ENCODE measurements around the gene SEC11A. TPM values are rescaled to one million over a fixed set of nuclear protein-coding genes. Genes with fewer than 3 reads are reported as not detected.

SEC11A gene
- total and polyA plus RNA-seq, 11 donors = 55.7 to 152 (median 73.3) TPM

DNA sequence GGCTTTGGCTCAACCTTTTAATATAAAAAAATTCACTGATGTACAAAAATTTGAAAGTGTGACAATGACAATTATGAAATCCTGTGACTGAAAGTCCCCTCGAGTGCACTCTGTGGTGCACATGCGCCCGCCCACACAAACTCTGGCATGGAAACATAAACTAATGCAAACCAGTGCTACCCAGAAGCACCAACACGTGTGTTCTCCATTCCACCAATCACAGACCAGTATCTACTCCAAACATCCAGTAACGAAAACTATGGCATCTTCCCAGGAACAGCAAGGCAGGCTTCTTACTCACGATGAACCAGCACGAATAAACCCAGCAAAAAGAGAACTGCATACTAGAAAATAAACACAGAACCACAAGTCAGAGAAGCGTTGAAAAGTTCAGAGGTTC is 46.2 kb downstream of the SEC11A start:
- intact Hi-C loops (cut with DNase I) = no loop called here
- no peak for DNase-seq
- peaks cover 2 to 86% (median 66%) of the 10 kb centered on the region in 9 donors for H3K36me3 ChIP-seq
- no peak overlapping the region for H3K4me3 ChIP-seq
- no peak overlapping the region for H3K27ac ChIP-seq
- H3K9me3 ChIP-seq = no peaks in the 10 kb centered on the region
- TF ChIP-seq POLR2A (IDR thresholded peaks at IDR 0.05) = no peak
- no peaks in the 10 kb centered on the region for H3K4me1 ChIP-seq
- 89 to 93% (median 92%) methylated on average over 8 of the region's 8 CpGs for WGBS, 4 donors
- ATAC-seq = no peak
- no peaks in the 10 kb centered on the region for H3K27me3 ChIP-seq

DNA sequence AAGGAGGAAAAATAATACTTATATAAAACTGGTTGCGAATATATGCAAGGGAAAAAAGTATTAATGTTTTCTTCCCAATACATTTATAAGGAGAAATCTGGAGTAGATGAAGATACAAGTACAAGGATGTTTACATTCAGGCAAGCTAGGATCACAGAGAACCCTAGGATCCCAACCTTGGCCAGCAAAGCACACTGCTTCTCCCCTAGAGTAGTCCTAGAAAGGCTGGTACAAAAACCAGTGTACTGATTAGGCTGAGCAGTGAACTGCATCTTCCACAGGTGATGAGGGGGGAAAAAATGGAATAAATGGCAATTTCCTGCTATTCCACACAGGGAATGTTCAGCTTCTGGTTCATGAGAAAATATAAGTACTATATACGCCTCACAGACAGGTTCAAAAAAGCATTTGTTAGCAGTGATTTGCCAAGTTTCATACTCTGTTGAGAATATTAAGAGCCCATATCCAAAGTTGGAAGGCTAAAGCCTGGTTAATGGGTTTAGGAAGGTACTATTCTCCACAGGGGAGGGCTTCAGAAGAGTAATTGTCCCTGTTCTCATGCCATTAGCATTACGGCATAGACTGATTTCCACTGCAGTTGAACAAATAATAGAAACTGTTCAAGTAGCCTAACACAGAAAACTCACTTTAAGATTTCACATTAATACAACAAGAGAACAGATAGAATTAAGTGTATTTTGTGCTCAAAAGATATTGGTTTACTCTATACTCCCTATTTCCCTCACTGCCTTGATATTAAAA is 47.5 kb downstream of the SEC11A start:
- DNase-seq (no peak), ATAC-seq (no peak)
- peaks cover 0 to 82% (median 60%) of the 10 kb centered on the region in 9 donors for H3K36me3 ChIP-seq
- intact Hi-C loops (cut with DNase I) = no loop called here
- no peaks in the 10 kb centered on the region for H3K4me1 ChIP-seq
- H3K27ac ChIP-seq = no peak overlapping the region
- no peaks in the 10 kb centered on the region for H3K27me3 ChIP-seq
- TF ChIP-seq, protein P1, sequence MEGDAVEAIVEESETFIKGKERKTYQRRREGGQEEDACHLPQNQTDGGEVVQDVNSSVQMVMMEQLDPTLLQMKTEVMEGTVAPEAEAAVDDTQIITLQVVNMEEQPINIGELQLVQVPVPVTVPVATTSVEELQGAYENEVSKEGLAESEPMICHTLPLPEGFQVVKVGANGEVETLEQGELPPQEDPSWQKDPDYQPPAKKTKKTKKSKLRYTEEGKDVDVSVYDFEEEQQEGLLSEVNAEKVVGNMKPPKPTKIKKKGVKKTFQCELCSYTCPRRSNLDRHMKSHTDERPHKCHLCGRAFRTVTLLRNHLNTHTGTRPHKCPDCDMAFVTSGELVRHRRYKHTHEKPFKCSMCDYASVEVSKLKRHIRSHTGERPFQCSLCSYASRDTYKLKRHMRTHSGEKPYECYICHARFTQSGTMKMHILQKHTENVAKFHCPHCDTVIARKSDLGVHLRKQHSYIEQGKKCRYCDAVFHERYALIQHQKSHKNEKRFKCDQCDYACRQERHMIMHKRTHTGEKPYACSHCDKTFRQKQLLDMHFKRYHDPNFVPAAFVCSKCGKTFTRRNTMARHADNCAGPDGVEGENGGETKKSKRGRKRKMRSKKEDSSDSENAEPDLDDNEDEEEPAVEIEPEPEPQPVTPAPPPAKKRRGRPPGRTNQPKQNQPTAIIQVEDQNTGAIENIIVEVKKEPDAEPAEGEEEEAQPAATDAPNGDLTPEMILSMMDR (IDR thresholded peaks at IDR 0.05) = no peak
- TF ChIP-seq POLR2A (IDR thresholded peaks at IDR 0.05) = no peak
- H3K4me3 ChIP-seq = no peak overlapping the region
- WGBS, 4 donors = 91 to 98% (median 95%) methylated on average over 3 of the region's 3 CpGs
- no peaks in the 10 kb centered on the region for H3K9me3 ChIP-seq

DNA sequence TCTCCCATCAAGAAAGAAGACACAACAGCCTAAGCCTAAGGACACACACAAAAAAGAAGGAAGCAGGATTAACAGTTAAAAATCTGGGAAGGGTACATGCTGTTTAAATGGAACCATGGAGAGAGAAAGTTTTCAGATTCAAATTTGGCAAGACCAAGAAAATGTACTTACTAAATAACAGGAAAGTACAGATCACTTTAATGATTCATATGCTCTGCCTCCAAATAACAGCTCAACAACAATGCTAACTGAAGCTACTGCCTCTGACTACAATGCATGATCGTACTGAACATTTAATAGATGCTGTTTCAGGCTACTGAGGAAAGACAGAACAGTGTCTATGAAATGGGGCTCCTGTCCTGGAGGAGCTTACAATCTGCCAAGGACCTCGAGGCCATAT is 49.6 kb downstream of the SEC11A start:
- TF ChIP-seq POLR2A (IDR thresholded peaks at IDR 0.05) = no peak
- WGBS, 4 donors = 75 to 93% (median 84%) methylated on average over 2 of the region's 2 CpGs
- ATAC-seq = no peak
- H3K27ac ChIP-seq = no peak overlapping the region
- intact Hi-C loops (cut with DNase I) = no loop called here
- H3K4me1 ChIP-seq = no peaks in the 10 kb centered on the region
- H3K9me3 ChIP-seq = no peaks in the 10 kb centered on the region
- DNase-seq = no peak
- no peak overlapping the region for H3K4me3 ChIP-seq
- H3K36me3 ChIP-seq = peaks cover 0 to 81% (median 62%) of the 10 kb centered on the region in 9 donors
- no peaks in the 10 kb centered on the region for H3K27me3 ChIP-seq

DNA sequence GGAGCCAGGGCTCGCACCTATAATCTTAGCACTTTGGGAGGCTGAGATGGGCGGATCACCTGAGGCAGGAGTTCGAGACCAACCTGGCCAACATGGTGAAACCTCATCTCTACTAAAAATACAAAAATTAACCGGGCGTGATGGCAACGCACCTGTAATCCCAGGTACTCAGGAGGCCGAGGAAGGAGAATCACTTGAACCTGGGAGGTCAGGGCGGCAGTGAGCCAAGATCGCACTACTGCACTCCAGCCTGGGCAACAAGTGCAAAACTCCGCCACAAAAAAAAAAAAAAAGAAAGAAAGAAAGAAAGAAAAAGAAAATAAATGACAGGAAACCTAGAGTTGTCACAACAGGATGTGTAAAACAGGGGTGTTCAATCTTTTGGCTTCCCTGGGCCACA is 54.9 kb downstream of the SEC11A start:
- intact Hi-C loops (cut with DNase I) = no loop called here
- H3K27ac ChIP-seq = no peak overlapping the region
- ATAC-seq (no peak), DNase-seq (no peak)
- no peaks in the 10 kb centered on the region for H3K27me3 ChIP-seq
- TF ChIP-seq POLR2A (IDR thresholded peaks at IDR 0.05) = no peak
- TF ChIP-seq, protein P1 (IDR thresholded peaks at IDR 0.05) = no peak
- no peak overlapping the region for H3K4me3 ChIP-seq
- H3K36me3 ChIP-seq = peaks cover 0 to 27% (median 15%) of the 10 kb centered on the region in 9 donors
- WGBS, 4 donors = 95 to 97% (median 96%) methylated on average over 10 of the region's 10 CpGs
- H3K4me1 ChIP-seq = peaks cover 0 to 21% (median 7%) of the 10 kb centered on the region in 12 donors
- H3K9me3 ChIP-seq = no peaks in the 10 kb centered on the region

DNA sequence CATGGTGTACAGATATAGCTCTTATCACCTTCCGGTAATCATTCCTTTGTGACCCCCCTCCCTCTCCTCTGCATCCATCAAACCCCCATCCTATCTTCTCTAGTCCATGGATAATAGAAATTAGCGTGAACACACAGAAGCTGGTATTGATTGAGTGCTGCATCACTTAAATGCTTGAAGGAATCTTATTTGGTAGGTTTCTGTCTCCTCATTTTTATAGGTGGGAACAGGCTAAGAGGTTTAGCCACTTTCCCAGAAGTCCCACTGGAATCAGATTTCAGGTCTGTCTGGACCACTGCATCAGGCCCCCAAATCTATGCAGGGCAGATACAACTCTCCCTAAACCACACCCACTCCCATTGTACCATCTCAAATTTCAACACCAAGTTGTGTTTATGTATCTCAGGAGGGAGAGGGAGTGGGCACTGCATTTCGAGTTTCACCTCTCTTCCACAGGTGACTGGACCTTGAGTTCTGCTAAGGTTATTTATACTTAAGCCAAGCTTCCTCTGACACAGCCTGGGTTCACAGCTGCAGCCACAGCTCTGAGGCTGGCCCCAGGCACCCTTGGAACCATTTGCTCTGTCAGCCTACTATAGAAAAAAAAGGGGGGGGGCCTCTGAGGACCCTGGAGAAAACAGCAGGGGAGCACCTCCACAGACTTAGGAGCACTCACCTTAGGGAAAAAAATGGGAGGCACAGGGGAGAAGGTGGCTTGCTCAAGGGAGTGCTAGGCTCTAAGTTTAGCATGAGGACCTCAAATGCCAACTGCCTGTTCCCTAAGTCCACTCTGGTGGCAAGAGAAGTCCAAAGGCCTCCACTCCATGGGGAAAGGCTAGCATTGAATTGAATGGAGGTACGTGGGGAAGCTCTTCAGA is 55.8 kb downstream of the SEC11A start:
- Histone ChIP-seq H3K4me3 (no peak overlapping the region), H3K4me1 (peaks cover 0 to 26% (median 10%) of the 10 kb centered on the region in 12 donors), H3K9me3 (no peaks in the 10 kb centered on the region), H3K36me3 (peaks cover 0 to 19% (median 6%) of the 10 kb centered on the region in 9 donors), H3K27ac (no peak overlapping the region), H3K27me3 (no peaks in the 10 kb centered on the region)
- no peak for DNase-seq
- 71 to 89% (median 84%) methylated on average over 4 of the region's 4 CpGs for WGBS, 4 donors
- ATAC-seq = no peak
- intact Hi-C loops (cut with DNase I) = loop anchor here (2.0 to 10.0 kb wide), 14 partner anchors 42 to 275 kb away; partner anchors contain the start of genes ALPK3 (in 4 of the 10), SEC11A (in 4 of the 10), ZNF592 (in 1 of the 10) and ZSCAN2 (in 1 of the 10)
- no peak for TF ChIP-seq POLR2A (IDR thresholded peaks at IDR 0.05)
- TF ChIP-seq, protein P1 (IDR thresholded peaks at IDR 0.05) = no peak
